Adrenal gland (tissue), 5 donors: Measurements from ENCODE around the gene TRRAP.

ENCODE experiments used
- CTCF ChIP-seq, 6 experiments: fragments of 450-650 bp in 4 of 6; fragments of 200-600 bp in 2 of 6; sonication (generic) in 1 of 6; IDR thresholded peaks; 1 replicate in 5 of 6; 2 replicates in 1 of 6; pipeline versions ENCODE4 v1.5.1 to v1.8.0; 2016 to 2021; ENCODE audit warnings: antibody characterized with exemption in 6 of 6, mild to moderate bottlenecking in 2 of 6, moderate library complexity in 1 of 6
- POLR2A ChIP-seq, 2 donors: fragments of 450-650 bp; IDR thresholded peaks; one replicate each; pipeline ENCODE4 v1.6.1; 2017; ENCODE audit warnings: antibody characterized with exemption in 2 of 2, mild to moderate bottlenecking in 2 of 2, moderate library complexity in 1 of 2
- donor health status: DM: no; HTN: no; CAD: no.

DNA sequence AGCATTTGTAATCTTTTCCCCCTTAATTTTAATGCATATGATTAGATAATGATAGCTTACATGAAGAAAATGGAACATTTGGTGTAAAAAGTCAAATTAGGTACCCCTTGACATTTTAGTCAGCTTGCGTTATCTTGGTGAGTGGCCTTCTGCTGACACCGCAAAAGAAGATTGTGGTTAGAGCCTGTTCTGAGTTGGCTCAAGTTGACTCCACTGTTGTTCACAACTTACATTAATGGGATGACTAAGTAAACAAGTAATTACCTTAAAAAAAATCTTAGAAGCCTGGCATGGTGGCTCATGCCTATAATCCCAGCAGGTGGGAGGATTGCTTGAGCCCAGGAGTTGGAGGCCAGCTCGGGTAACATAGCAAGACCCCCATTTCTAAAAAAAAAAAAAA, 24.2 kb downstream of the TRRAP start:
- TF ChIP-seq CTCF (IDR thresholded peaks at IDR 0.05) (no peak), POLR2A (IDR thresholded peaks at IDR 0.05) (no peak)
